Fibroblast of lung (primary cell): ENCODE results near the gene PRDM16. TPM values are rescaled to one million over a fixed set of nuclear protein-coding genes. Genes with fewer than 3 reads are reported as not detected.

Experiments
- DNase-seq, 2 donors: peaks; one replicate each; pipeline versions ENCODE4 v3.0.0 to v3.0.0-alpha.2; 2010; ENCODE audit warnings: low read depth in 2 of 2
- H2AFZ ChIP-seq: 2 replicates; pipeline ENCODE4 v1.5.1; 2012; ENCODE audit warnings: low read length, control low read depth, inconsistent platforms
- H3K27ac ChIP-seq: 2 replicates; pipeline ENCODE4 v1.5.1; 2011; ENCODE audit warnings: low read length, control low read depth; ENCODE audit not compliant: insufficient read depth
- H3K27me3 ChIP-seq: 2 replicates; pipeline ENCODE4 v1.5.1; 2011; ENCODE audit warnings: mild to moderate bottlenecking, low read length; ENCODE audit not compliant: control insufficient read depth, insufficient read depth
- H3K36me3 ChIP-seq: 2 replicates; pipeline ENCODE4 v1.5.1; 2011; ENCODE audit warnings: low read length; ENCODE audit not compliant: control insufficient read depth, insufficient read depth
- H3K4me1 ChIP-seq: 2 replicates; pipeline ENCODE4 v1.5.1; 2011; ENCODE audit warnings: low read length; ENCODE audit not compliant: control insufficient read depth, insufficient read depth; ENCODE audit errors: extremely low read depth
- H3K4me2 ChIP-seq: 2 replicates; pipeline ENCODE4 v1.5.1; 2011; ENCODE audit warnings: low read length, control low read depth; ENCODE audit not compliant: insufficient read depth; ENCODE audit errors: extremely low read depth
- H3K4me3 ChIP-seq, 4 experiments: fragments of 200-600 bp in 1 of 4; sonication (generic) in 1 of 4; replicated peaks in 1 of 4; 2 replicates each; pipeline ENCODE4 v1.5.1; 2011 to 2016; ENCODE audit warnings: low read length in 4 of 4, low read depth in 3 of 4, mild to moderate bottlenecking in 3 of 4, control low read depth in 2 of 4, inconsistent platforms in 1 of 4, mixed read lengths in 1 of 4; ENCODE audit not compliant: insufficient read depth in 1 of 4; ENCODE audit errors: control extremely low read depth in 1 of 4
- H3K79me2 ChIP-seq: 2 replicates; pipeline ENCODE4 v1.5.1; 2012; ENCODE audit warnings: mild to moderate bottlenecking, low read length, inconsistent platforms; ENCODE audit not compliant: control insufficient read depth, insufficient read depth
- H3K9ac ChIP-seq: 2 replicates; pipeline ENCODE4 v1.5.1; 2011; ENCODE audit warnings: mild to moderate bottlenecking, low read length, control low read depth; ENCODE audit not compliant: insufficient read depth
- H3K9me3 ChIP-seq: 2 replicates; pipeline ENCODE4 v1.5.1; 2012; ENCODE audit warnings: low read depth, low read length; ENCODE audit not compliant: control insufficient read depth, insufficient read depth
- H4K20me1 ChIP-seq: 2 replicates; pipeline ENCODE4 v1.5.1; 2011; ENCODE audit warnings: low read length; ENCODE audit not compliant: control insufficient read depth, insufficient read depth; ENCODE audit errors: extremely low read depth
- EZH2 ChIP-seq: IDR thresholded peaks from 2 replicates; pipeline ENCODE4 v1.5.1; 2012; ENCODE audit warnings: low read length, control low read depth, mild to moderate bottlenecking; ENCODE audit errors: missing control alignments
- polyA plus RNA-seq, 2 donors: library from polyadenylated mRNA; depleted of rRNA in 1 of 2; stranded (reverse) in 1 of 2; unstranded in 1 of 2; fragments of >200 nt; gene quantifications; 2 replicates each; pipeline ENCODE4 v1.2.1, GENCODE V29; 2011 to 2012; ENCODE audit warnings: missing spikeins in 1 of 2
- total RNA-seq: library from RNA; depleted of rRNA; stranded (reverse); fragments of >200 nt; gene quantifications from 2 replicates; pipeline ENCODE4 v1.2.1, GENCODE V29; 2014
- TF ChIP-seq, protein P1 (sequence below), 2 donors: IDR thresholded peaks in 1 of 2; conservative IDR thresholded peaks in 1 of 2; 1 replicate in 1 of 2; 2 replicates in 1 of 2; pipeline ENCODE4 v1.5.1; 2011 to 2012; ENCODE audit warnings: low read length in 2 of 2, control low read depth in 1 of 2, inconsistent platforms in 1 of 2, low read depth in 1 of 2, mild to moderate bottlenecking in 1 of 2

Gene PRDM16
- total and polyA plus RNA-seq, 2 donors (not counting 1 experiment from before 2014, with no cell fraction given), result 0.30 to 1.8 TPM

DNA sequence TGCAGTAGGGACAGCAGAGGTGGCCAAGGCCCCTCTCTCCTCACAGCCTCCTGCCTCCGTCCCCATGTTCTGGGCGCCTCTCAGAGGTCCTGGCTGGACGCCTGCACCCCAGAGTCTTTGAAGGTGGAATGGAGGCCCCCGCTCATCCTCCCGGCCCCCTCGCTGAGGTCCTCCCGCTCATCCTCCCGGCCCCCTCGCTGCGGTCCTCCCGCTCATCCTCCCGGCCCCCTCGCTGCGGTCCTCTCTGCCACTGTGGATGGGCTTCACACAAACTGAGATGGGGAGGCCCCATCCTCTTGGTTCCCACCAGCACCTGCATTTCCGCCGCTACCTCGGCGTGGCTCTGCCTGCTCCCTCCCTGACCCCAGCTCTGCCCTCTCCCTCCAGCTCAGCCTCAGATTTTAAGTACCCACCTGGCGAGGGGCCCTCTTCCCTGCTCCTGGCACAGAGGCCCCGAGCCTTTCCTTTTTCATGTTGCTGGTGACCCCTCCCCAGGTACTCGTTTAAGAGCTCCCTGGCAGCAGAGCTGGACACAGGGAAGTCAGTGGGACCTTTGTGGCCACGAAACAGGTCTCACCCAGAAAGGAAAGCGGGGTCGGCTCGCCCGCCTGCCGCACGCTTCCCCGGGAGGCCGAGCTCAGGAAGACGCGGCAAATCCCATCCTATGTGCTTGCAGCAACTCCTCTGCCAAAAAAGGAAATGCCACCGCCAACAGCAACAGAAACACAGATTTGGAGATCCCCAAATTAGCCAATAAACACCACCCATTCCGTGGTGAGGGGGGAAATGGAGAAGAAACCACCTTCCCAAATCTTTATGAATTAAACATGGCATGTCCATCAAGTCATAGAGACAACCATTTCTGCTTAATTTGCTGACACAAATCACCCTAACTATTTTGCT, 143.7 kb downstream of the PRDM16 start:
- H3K79me2 ChIP-seq, result no peaks in the 10 kb centered on the region
- H3K4me3 ChIP-seq, result no peak overlapping the region
- DNase-seq, result no peak
- no peak overlapping the region for H3K27ac ChIP-seq
- H3K36me3 ChIP-seq, result no peaks in the 10 kb centered on the region
- no peak overlapping the region for H3K4me2 ChIP-seq
- no peaks in the 10 kb centered on the region for H4K20me1 ChIP-seq
- TF ChIP-seq, protein P1, sequence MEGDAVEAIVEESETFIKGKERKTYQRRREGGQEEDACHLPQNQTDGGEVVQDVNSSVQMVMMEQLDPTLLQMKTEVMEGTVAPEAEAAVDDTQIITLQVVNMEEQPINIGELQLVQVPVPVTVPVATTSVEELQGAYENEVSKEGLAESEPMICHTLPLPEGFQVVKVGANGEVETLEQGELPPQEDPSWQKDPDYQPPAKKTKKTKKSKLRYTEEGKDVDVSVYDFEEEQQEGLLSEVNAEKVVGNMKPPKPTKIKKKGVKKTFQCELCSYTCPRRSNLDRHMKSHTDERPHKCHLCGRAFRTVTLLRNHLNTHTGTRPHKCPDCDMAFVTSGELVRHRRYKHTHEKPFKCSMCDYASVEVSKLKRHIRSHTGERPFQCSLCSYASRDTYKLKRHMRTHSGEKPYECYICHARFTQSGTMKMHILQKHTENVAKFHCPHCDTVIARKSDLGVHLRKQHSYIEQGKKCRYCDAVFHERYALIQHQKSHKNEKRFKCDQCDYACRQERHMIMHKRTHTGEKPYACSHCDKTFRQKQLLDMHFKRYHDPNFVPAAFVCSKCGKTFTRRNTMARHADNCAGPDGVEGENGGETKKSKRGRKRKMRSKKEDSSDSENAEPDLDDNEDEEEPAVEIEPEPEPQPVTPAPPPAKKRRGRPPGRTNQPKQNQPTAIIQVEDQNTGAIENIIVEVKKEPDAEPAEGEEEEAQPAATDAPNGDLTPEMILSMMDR (conservative IDR thresholded peaks at IDR 0.05 in 1 of 2, IDR thresholded peaks at IDR 0.05 in 1 of 2; ENCODE audit: low read depth in 1 of 2, low read length in 2 of 2), result no peak
- no peak for TF ChIP-seq EZH2
- H3K9ac ChIP-seq, result no peak overlapping the region
- H3K4me1 ChIP-seq, result no peaks in the 10 kb centered on the region
- no peak overlapping the region for H2AFZ ChIP-seq
- H3K27me3 ChIP-seq, result no peaks in the 10 kb centered on the region
- no peaks in the 10 kb centered on the region for H3K9me3 ChIP-seq

DNA sequence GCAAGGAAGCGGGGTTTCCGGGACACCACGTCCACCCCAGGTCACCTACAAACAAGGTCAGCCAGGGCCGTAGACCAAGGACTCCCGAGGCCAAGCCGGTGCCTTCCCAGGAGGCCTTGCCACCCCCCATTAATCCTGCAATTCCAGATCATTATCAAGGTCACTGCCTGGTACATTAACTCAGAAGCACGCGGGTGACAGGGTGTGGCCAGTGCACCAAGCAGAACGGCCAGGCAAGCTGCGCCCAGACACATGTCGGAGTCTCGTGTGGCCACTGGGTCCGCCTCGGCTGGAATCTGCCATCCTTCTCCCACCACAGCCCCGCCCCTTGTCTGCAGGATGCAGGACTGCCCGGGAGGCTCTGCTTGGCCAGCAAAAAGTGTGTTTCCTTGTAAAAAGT, 144.7 kb downstream of the PRDM16 start:
- Histone ChIP-seq H3K9me3 (no peaks in the 10 kb centered on the region), H3K4me3 (no peak overlapping the region), H2AFZ (no peak overlapping the region), H3K4me2 (no peak overlapping the region), H3K27ac (no peak overlapping the region), H3K36me3 (no peaks in the 10 kb centered on the region), H3K79me2 (no peaks in the 10 kb centered on the region), H3K4me1 (no peaks in the 10 kb centered on the region), H4K20me1 (no peaks in the 10 kb centered on the region), H3K9ac (no peak overlapping the region), H3K27me3 (no peaks in the 10 kb centered on the region)
- DNase-seq, result no peak
- TF ChIP-seq, protein P1 (conservative IDR thresholded peaks at IDR 0.05 in 1 of 2, IDR thresholded peaks at IDR 0.05 in 1 of 2; ENCODE audit: low read depth in 1 of 2, low read length in 2 of 2), result no peak
- no peak for TF ChIP-seq EZH2

DNA sequence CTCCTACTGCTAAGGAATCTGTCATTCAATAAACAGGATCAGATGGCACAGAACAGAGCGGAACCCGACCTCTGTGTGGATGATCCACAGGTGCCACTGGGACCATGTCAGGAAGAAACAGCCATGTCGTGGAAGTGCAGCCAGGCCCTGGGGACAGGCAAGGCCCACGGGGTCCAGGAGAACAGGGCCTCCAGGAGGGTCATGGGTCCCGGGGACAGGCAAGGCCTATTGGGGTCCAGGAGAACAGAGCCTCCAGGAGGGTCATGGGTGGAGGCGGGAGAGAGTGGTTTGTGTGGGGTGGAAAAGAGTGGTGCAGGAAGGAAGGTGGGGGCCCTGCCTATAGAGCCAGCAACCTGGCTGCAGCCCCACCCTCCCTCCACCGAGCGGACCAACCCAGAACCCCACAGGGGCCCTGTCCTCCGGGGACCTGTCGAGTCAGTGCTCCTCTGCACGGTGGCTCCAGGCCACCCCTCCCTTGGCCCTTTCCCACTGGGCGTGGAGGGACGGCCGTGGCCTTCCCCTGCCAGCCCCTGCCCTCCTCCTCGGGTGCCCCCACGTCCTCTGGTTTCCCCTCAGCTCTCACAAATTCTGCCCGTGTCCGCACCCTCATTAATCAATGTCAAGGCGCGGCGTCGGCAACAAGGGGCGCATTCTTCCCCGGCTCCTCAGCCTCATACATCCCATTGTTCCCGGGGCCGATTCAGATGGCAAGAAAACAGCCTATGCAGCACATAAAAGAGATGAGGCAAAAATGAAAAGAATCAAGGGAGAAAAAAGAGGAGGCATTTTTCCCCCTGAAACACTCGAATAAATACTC, 146.4 kb downstream of the PRDM16 start:
- no peak overlapping the region for H2AFZ ChIP-seq
- no peak overlapping the region for H3K4me2 ChIP-seq
- H3K27me3 ChIP-seq, result no peaks in the 10 kb centered on the region
- no peaks in the 10 kb centered on the region for H4K20me1 ChIP-seq
- no peak overlapping the region for H3K27ac ChIP-seq
- no peaks in the 10 kb centered on the region for H3K36me3 ChIP-seq
- H3K4me3 ChIP-seq, result no peak overlapping the region
- no peaks in the 10 kb centered on the region for H3K4me1 ChIP-seq
- H3K79me2 ChIP-seq, result no peaks in the 10 kb centered on the region
- DNase-seq, result no peak
- no peak overlapping the region for H3K9ac ChIP-seq
- no peaks in the 10 kb centered on the region for H3K9me3 ChIP-seq
- TF ChIP-seq, protein P1 (conservative IDR thresholded peaks at IDR 0.05 in 1 of 2, IDR thresholded peaks at IDR 0.05 in 1 of 2; ENCODE audit: low read depth in 1 of 2, low read length in 2 of 2), result no peak
- no peak for TF ChIP-seq EZH2
